K562 (cell line): ENCODE measurements around the gene USP4. TPM values are rescaled to one million over a fixed set of nuclear protein-coding genes. Genes with fewer than 3 reads are reported as not detected.

Source experiments
- ATAC-seq: fragments of 200-7000 bp; cut with Tn5 transposase; 3 replicates; pipeline ENCODE4 v1.9.1; 2020; ENCODE audit warnings: moderate library complexity
- BruUV-seq: library from RNA; stranded (reverse); fragments of 400-500 nt; replicated peaks from 2 replicates; lab custom pipeline; 2021; lab: Mats Ljungman, UMichigan
- CTCF ChIA-PET: fragments of 300-600 bp; formaldehyde crosslinking; extraction: SDS; loops from one replicate; lab custom pipeline; 2021; ENCODE audit warnings: low intra/inter-chr PET ratio; lab: Yijun Ruan, JAX
- POLR2A ChIA-PET: fragments of 300-600, 350-650 bp; sonication (Branson Sonifier 250); formaldehyde crosslinking; extraction: SDS; loops from one replicate; lab custom pipeline; 2021; ENCODE audit warnings: antibody characterized with exemption, inconsistent platforms; lab: Yijun Ruan, JAX
- DNase-seq, 4 experiments: peaks; one replicate each; pipeline versions ENCODE4 v3.0.0 to v3.0.0-alpha.2; 2011 to 2018; ENCODE audit warnings: low spot score in 3 of 4, mixed read lengths in 3 of 4; ENCODE audit errors: extremely low read depth in 1 of 4
- FAIRE-seq: peaks from 2 replicates; lab custom pipeline; 2011; peaks lifted over from hg19 to GRCh38; lab: Jason Lieb, UNC
- H2AFZ ChIP-seq: 2 replicates; pipeline ENCODE4 v1.6.0; 2011; ENCODE audit warnings: low read depth, low read length, control low read depth, inconsistent platforms
- H3K27ac ChIP-seq: fragments of 200-600 bp; 3 replicates; pipeline ENCODE4 v1.8.0; 2011; ENCODE audit warnings: low read depth, mild to moderate bottlenecking, control low read depth, inconsistent platforms, low read length, moderate library complexity, mixed read lengths; ENCODE audit errors: extremely low read depth
- H3K27me3 ChIP-seq, 2 experiments: fragments of 300-600 bp in 1 of 2; 2 replicates in 1 of 2; 3 replicates in 1 of 2; pipeline versions ENCODE4 v1.6.0 to v1.8.0; 2011; ENCODE audit warnings: inconsistent platforms in 2 of 2, low read length in 2 of 2, mild to moderate bottlenecking in 1 of 2, mixed read lengths in 1 of 2, moderate library complexity in 1 of 2; ENCODE audit not compliant: control insufficient read depth in 2 of 2, insufficient read depth in 2 of 2
- H3K36me3 ChIP-seq: fragments of 300-600 bp; 3 replicates; pipeline ENCODE4 v1.8.0; 2011; ENCODE audit warnings: mild to moderate bottlenecking, low read length, inconsistent platforms; ENCODE audit not compliant: control insufficient read depth, insufficient read depth
- H3K4me1 ChIP-seq, 2 experiments: fragments of 200-600 bp in 1 of 2; replicated peaks in 1 of 2; 2 replicates in 1 of 2; 3 replicates in 1 of 2; pipeline versions ENCODE4 v1.5.1 to v1.8.0; 2011; ENCODE audit warnings: inconsistent platforms in 2 of 2, low read length in 2 of 2, mild to moderate bottlenecking in 1 of 2, mixed read lengths in 1 of 2, moderate library complexity in 1 of 2; ENCODE audit not compliant: control insufficient read depth in 2 of 2, insufficient read depth in 2 of 2
- H3K4me2 ChIP-seq: 2 replicates; pipeline ENCODE4 v1.6.1; 2011; ENCODE audit warnings: low read length, control low read depth, inconsistent platforms, mixed read lengths; ENCODE audit not compliant: insufficient read depth
- H3K4me3 ChIP-seq: fragments of 200-600 bp; sonication (generic), shearing (Covaris generic); 2 replicates; pipeline ENCODE4 v1.5.1; 2016; ENCODE audit warnings: control low read depth, inconsistent platforms
- H3K79me2 ChIP-seq: fragments of 200-600 bp; 3 replicates; pipeline ENCODE4 v1.8.0; 2011; ENCODE audit warnings: low read length, inconsistent platforms; ENCODE audit not compliant: control insufficient read depth, insufficient read depth
- H3K9ac ChIP-seq, 2 experiments: 2 replicates each; pipeline versions ENCODE4 v1.6.0 to v1.6.1; 2011; ENCODE audit warnings: low read depth in 2 of 2, low read length in 2 of 2, control low read depth in 1 of 2, inconsistent platforms in 1 of 2, mild to moderate bottlenecking in 1 of 2, mixed read lengths in 1 of 2; ENCODE audit not compliant: insufficient read depth in 1 of 2
- H3K9me1 ChIP-seq: one replicate; pipeline ENCODE4 v1.6.0; 2011; ENCODE audit warnings: inconsistent platforms, mild to moderate bottlenecking, low read length, moderate library complexity; ENCODE audit not compliant: control insufficient read depth, insufficient read depth
- H3K9me3 ChIP-seq: replicated peaks from 2 replicates; pipeline ENCODE4 v1.5.1; 2011; ENCODE audit warnings: low read depth, low read length, inconsistent platforms; ENCODE audit not compliant: control insufficient read depth, insufficient read depth
- H4K20me1 ChIP-seq: replicated peaks from 2 replicates; pipeline ENCODE4 v1.6.1; 2011; ENCODE audit warnings: low read length, inconsistent platforms, mixed read lengths; ENCODE audit not compliant: control insufficient read depth, insufficient read depth
- PRDM10 ChIP-seq: fragments of 450-650 bp; IDR thresholded peaks from 2 replicates; pipeline ENCODE4 v1.6.1; 2018; ENCODE audit not compliant: partially characterized antibody
- RFX1 ChIP-seq: fragments of 450-650 bp; IDR thresholded peaks from 2 replicates; pipeline ENCODE4 v1.6.1; 2016; ENCODE audit warnings: mild to moderate bottlenecking, moderate library complexity
- U2AF2 ChIP-seq: fragments of 200-400 bp; formaldehyde crosslinking; optimal IDR thresholded peaks from 2 replicates; pipeline ENCODE3; 2017; ENCODE audit warnings: low read depth, mild to moderate bottlenecking, low read length
- WGBS: fragments of 100-300 bp; shearing (Covaris generic); methylation state at CpG from one replicate; pipeline ENCODE4 v1.1.6; 2016; ENCODE audit warnings: low coverage, mixed read lengths; ENCODE audit not compliant: insufficient coverage; ENCODE audit errors: missing lambda C conversion rate; 5-methylcytosine and 5-hydroxymethylcytosine counted together
- in situ Hi-C: fragments of 300-500 bp; cut with MboI; formaldehyde crosslinking; loops from 4 replicates; pipeline ENCODE4 v1.15.0; 2018; ENCODE audit warnings: inconsistent platforms, mixed read lengths
- intact Hi-C: fragments of 100-400 bp; cut with micrococcal nuclease; formaldehyde crosslinking; loops from 2 replicates; pipeline ENCODE4 v1.14.2; 2022
- polyA plus RNA-seq, 8 experiments: library from polyadenylated mRNA; depleted of rRNA in 4 of 8; stranded (reverse) in 5 of 8; unstranded in 3 of 8; fragments of >200 nt; fragmentation: Nextera tagmentation in 2 of 8; fragmentation: Illumina TruSeq in 1 of 8; extraction: Ambion mirVana in 2 of 8; extraction: Trizol in 1 of 8; gene quantifications; 2 replicates each; pipeline versions ENCODE4 v1.2.1 to v1.2.3, GENCODE V29; 2011 to 2014; ENCODE audit warnings: inconsistent platforms in 1 of 8, missing spikeins in 1 of 8
- total RNA-seq, 7 experiments: library from RNA; depleted of rRNA in 6 of 7; stranded (reverse); fragments of >200 nt in 6 of 7; fragmentation: Illumina TruSeq in 2 of 7; extraction: Trizol in 2 of 7; gene quantifications; 2 replicates each; pipeline versions ENCODE4 v1.2.1 to v1.2.3, GENCODE V29; 2011 to 2021; ENCODE audit warnings: low replicate concordance in 1 of 7

USP4 gene
- total and polyA plus RNA-seq, 9 of the 15 experiments (the other 6 are each of a cell fraction or from before 2014, with no cell fraction given), result 11.8 to 40.4 (median 22.9) TPM

GRCh38 chr3:49255112-49255511 is 84.7 kb downstream of the USP4 start:
- no peak for TF ChIP-seq U2AF2
- TF ChIP-seq PRDM10, result peak; percentile 77
- peak; percentile 28; the same call in 1 of the 2 replicates for TF ChIP-seq RFX1
- POLR2A ChIA-PET, result interaction anchor here (1.9 kb wide), 1 partner anchor 12 kb away, joined by 8 read pairs; no protein-coding TSS in a partner anchor

More at GRCh38 chr3:49255112-49255511, 84.7 kb downstream of the USP4 start:
- CTCF ChIA-PET, result no interaction called here
- H3K9me1 ChIP-seq, result no peaks in the 10 kb centered on the region
- WGBS, result no CpG with 5 or more reads among the region's 1 CpG
- FAIRE-seq, result no peak
- no peak for DNase-seq
- no peak overlapping the region for H3K27ac ChIP-seq
- BruUV-seq, result no TSS peak
- H3K4me1 ChIP-seq, result no peaks in the 10 kb centered on the region; a peak in 1 of 5 replicates
- H3K4me3 ChIP-seq, result no peak overlapping the region
- no peak overlapping the region for H2AFZ ChIP-seq
- no peak overlapping the region for H3K4me2 ChIP-seq
- in situ Hi-C loops (no loop called here), intact Hi-C loops (no loop called here)
- H3K36me3 ChIP-seq, result no peaks in the 10 kb centered on the region
- H3K9me3 ChIP-seq, result no peaks in the 10 kb centered on the region
- no peaks in the 10 kb centered on the region for H4K20me1 ChIP-seq
- no peaks in the 10 kb centered on the region for H3K27me3 ChIP-seq
- H3K79me2 ChIP-seq, result no peaks in the 10 kb centered on the region
- ATAC-seq, result peak; percentile 41; the same call in 2 of the 3 replicates
- no peak overlapping the region for H3K9ac ChIP-seq
